Mesenchymal stem cell (in vitro differentiated cells and primary cell): ENCODE results near the gene KLF4.

ENCODE experiments used
- DNase-seq: peaks from one replicate; pipeline ENCODE4 v3.0.0-alpha.2; 2013
- H2AFZ ChIP-seq: one replicate; pipeline ENCODE4 v1.6.1; 2013; ENCODE audit warnings: low read depth, mild to moderate bottlenecking, control low read depth, inconsistent platforms, low read length, moderate library complexity
- H2AK5ac ChIP-seq: 2 replicates; pipeline ENCODE4 v1.6.1; 2013; ENCODE audit warnings: low read length, moderate library complexity, mild to moderate bottlenecking, inconsistent platforms; ENCODE audit not compliant: severe bottlenecking
- H2BK120ac ChIP-seq: one replicate; pipeline ENCODE4 v1.6.1; 2013; ENCODE audit warnings: low read depth, mild to moderate bottlenecking, inconsistent platforms, low read length, moderate library complexity
- H2BK12ac ChIP-seq, 2 experiments: one replicate each; pipeline ENCODE4 v1.6.1; 2013; ENCODE audit warnings: inconsistent platforms in 2 of 2, low read length in 2 of 2, mild to moderate bottlenecking in 2 of 2, moderate library complexity in 2 of 2, control low read depth in 1 of 2
- H2BK15ac ChIP-seq: one replicate; pipeline ENCODE4 v1.6.1; 2013; ENCODE audit warnings: mild to moderate bottlenecking, low read depth, inconsistent platforms; ENCODE audit not compliant: poor library complexity, severe bottlenecking
- H2BK5ac ChIP-seq: 2 replicates; pipeline ENCODE4 v1.6.1; 2013; ENCODE audit warnings: low read depth, mild to moderate bottlenecking, low read length, control low read depth, inconsistent platforms; ENCODE audit not compliant: poor library complexity, severe bottlenecking
- H3K14ac ChIP-seq, 2 experiments: one replicate each; pipeline ENCODE4 v1.6.1; 2013; ENCODE audit warnings: inconsistent platforms in 2 of 2, low read length in 2 of 2, control low read depth in 1 of 2, mild to moderate bottlenecking in 1 of 2, moderate library complexity in 1 of 2
- H3K18ac ChIP-seq, 2 experiments: one replicate each; pipeline ENCODE4 v1.6.1; 2013; ENCODE audit warnings: inconsistent platforms in 2 of 2, low read length in 2 of 2, control low read depth in 1 of 2, low read depth in 1 of 2, mild to moderate bottlenecking in 1 of 2
- H3K23ac ChIP-seq, 2 experiments: one replicate each; pipeline ENCODE4 v1.6.1; 2013; ENCODE audit warnings: inconsistent platforms in 2 of 2, low read length in 2 of 2, mild to moderate bottlenecking in 2 of 2, moderate library complexity in 2 of 2, control low read depth in 1 of 2
- H3K27ac ChIP-seq: 2 replicates; pipeline ENCODE4 v1.5.1; 2013; ENCODE audit warnings: mild to moderate bottlenecking, moderate library complexity, low read length, control low read depth, inconsistent platforms; ENCODE audit not compliant: poor library complexity, severe bottlenecking
- H3K27me3 ChIP-seq, 2 experiments: 2 replicates each; pipeline versions ENCODE4 v1.6.1 to v1.7.0; 2013; ENCODE audit warnings: low read length in 2 of 2, mild to moderate bottlenecking in 2 of 2, moderate library complexity in 2 of 2, control low read depth in 1 of 2, inconsistent platforms in 1 of 2; ENCODE audit not compliant: control insufficient read depth in 1 of 2, insufficient read depth in 1 of 2
- H3K36me3 ChIP-seq, 2 experiments: 2 replicates each; pipeline versions ENCODE4 v1.6.1 to v1.7.0; 2013; ENCODE audit warnings: low read length in 2 of 2, control low read depth in 1 of 2, inconsistent platforms in 1 of 2, low read depth in 1 of 2, mild to moderate bottlenecking in 1 of 2; ENCODE audit not compliant: insufficient read depth in 2 of 2, control insufficient read depth in 1 of 2
- H3K4ac ChIP-seq, 2 experiments: one replicate each; pipeline ENCODE4 v1.6.1; 2013; ENCODE audit warnings: inconsistent platforms in 2 of 2, low read length in 2 of 2, mild to moderate bottlenecking in 2 of 2, moderate library complexity in 2 of 2, control low read depth in 1 of 2, low read depth in 1 of 2
- H3K4me1 ChIP-seq: 2 replicates; pipeline ENCODE4 v1.6.1; 2013; ENCODE audit warnings: low read depth, low read length, control low read depth; ENCODE audit not compliant: control insufficient read depth, insufficient read depth
- H3K4me2 ChIP-seq: 2 replicates; pipeline ENCODE4 v1.6.1; 2013; ENCODE audit warnings: low read length, mild to moderate bottlenecking, inconsistent platforms; ENCODE audit not compliant: poor library complexity, severe bottlenecking
- H3K4me3 ChIP-seq, 2 experiments: 2 replicates each; pipeline versions ENCODE4 v1.5.1 to v1.7.0; 2013; ENCODE audit warnings: low read length in 2 of 2, mild to moderate bottlenecking in 2 of 2, control low read depth in 1 of 2, low read depth in 1 of 2; ENCODE audit not compliant: insufficient read depth in 1 of 2
- H3K79me1 ChIP-seq: replicated peaks from 2 replicates; pipeline ENCODE4 v1.6.1; 2013; ENCODE audit warnings: mild to moderate bottlenecking, control low read depth, low read length, inconsistent platforms; ENCODE audit not compliant: poor library complexity, severe bottlenecking
- H3K9ac ChIP-seq: 2 replicates; pipeline ENCODE4 v1.7.0; 2013; ENCODE audit warnings: mild to moderate bottlenecking, low read length, moderate library complexity
- H3K9me3 ChIP-seq: 2 replicates; pipeline ENCODE4 v1.7.0; 2013; ENCODE audit warnings: mild to moderate bottlenecking, low read length; ENCODE audit not compliant: control insufficient read depth
- H4K8ac ChIP-seq: one replicate; pipeline ENCODE4 v1.6.1; 2013; ENCODE audit warnings: inconsistent platforms, mild to moderate bottlenecking, low read length, moderate library complexity
- H4K91ac ChIP-seq: one replicate; pipeline ENCODE4 v1.6.1; 2013; ENCODE audit warnings: mild to moderate bottlenecking, low read length, inconsistent platforms
- WGBS: methylation state at CpG from one replicate; pipeline ENCODE4 v1.1.7; 2013; ENCODE audit warnings: mixed read lengths; 5-methylcytosine and 5-hydroxymethylcytosine counted together

KLF4 gene

DNA sequence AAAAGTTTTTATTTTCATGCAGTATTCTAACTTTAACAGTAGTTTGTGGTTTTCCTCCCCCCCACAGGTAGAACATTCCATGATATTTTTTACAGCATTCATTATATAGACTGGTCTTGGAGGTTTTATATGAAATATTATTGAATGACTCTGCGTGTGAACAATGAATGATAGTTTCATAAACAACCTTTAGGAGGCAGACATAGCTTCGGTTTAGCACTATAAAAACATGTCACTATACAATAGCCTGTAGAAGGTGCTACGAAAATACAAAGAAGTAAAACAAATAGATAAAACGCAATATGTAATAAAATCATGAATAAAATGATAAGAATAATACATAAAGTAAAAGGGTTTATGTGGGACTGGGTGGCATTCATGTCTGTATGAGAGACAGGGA, 8.5 kb downstream of the KLF4 start:
- H4K8ac ChIP-seq = no peak overlapping the region
- H3K18ac ChIP-seq = no peak overlapping the region
- no peak overlapping the region for H3K4me2 ChIP-seq
- no peaks in the 10 kb centered on the region for H3K79me1 ChIP-seq
- H3K9ac ChIP-seq = peak overlapping the region; percentile 85
- H3K27me3 ChIP-seq = no peaks in the 10 kb centered on the region
- H2BK120ac ChIP-seq = no peak overlapping the region
- DNase-seq = no peak
- no peaks in the 10 kb centered on the region for H3K9me3 ChIP-seq
- H3K4me1 ChIP-seq = peaks cover 3% of the 10 kb centered on the region
- H2BK12ac ChIP-seq = no peak overlapping the region
- no peak overlapping the region for H3K4ac ChIP-seq
- H4K91ac ChIP-seq = no peak overlapping the region
- no peak overlapping the region for H3K27ac ChIP-seq
- H2AFZ ChIP-seq = no peak overlapping the region
- H2BK15ac ChIP-seq = no peak overlapping the region
- no peak overlapping the region for H3K14ac ChIP-seq
- H3K23ac ChIP-seq = no peak overlapping the region
- no CpG with 5 or more reads among the region's 4 CpGs for WGBS
- H3K36me3 ChIP-seq = peaks cover 0 to 29% of the 10 kb centered on the region in 2 experiments
- H2BK5ac ChIP-seq = no peak overlapping the region
- no peak overlapping the region for H2AK5ac ChIP-seq
- peak overlapping the region in 1 of 2 experiments; percentile 59 for H3K4me3 ChIP-seq

DNA sequence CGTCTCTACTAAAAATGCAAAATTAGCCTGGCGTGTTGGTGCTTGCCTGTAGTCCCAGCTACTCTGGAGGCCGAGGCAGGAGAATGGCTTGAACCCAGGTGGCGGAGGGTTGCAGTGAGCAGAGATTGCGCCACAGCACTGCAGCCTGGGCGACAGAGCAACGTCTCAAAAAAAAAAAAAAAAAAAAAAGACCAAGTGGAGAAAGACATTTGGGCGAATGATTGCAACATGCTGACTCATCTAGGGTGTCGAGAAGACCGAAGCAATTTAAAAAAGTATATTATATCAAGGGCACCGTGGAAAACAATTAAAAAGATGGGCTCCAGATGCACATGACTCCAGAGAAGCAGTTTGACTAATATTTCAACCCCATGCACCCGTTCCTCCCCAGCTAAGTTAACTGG, 9.2 kb downstream of the KLF4 start:
- Histone ChIP-seq H2BK15ac (no peak overlapping the region), H3K4me1 (peaks cover 3% of the 10 kb centered on the region), H2AK5ac (no peak overlapping the region), H3K36me3 (peaks cover 0 to 22% of the 10 kb centered on the region in 2 experiments), H3K14ac (no peak overlapping the region), H3K9me3 (no peaks in the 10 kb centered on the region), H3K4ac (no peak overlapping the region), H3K18ac (peak overlapping the region in 1 of 2 experiments; percentile 33), H3K23ac (no peak overlapping the region), H2AFZ (no peak overlapping the region), H3K4me2 (no peak overlapping the region), H4K91ac (no peak overlapping the region), H3K27me3 (no peaks in the 10 kb centered on the region), H3K9ac (peak overlapping the region; percentile 85), H4K8ac (peak overlapping the region; percentile 49), H2BK120ac (no peak overlapping the region), H2BK12ac (peak overlapping the region in 1 of 2 experiments; percentile 82), H2BK5ac (no peak overlapping the region), H3K79me1 (no peaks in the 10 kb centered on the region), H3K27ac (peak overlapping the region; percentile 29), H3K4me3 (peak overlapping the region in 1 of 2 experiments; percentile 59)
- WGBS = 52% methylated on average over 11 of the region's 12 CpGs
- peak; percentile 85 for DNase-seq

DNA sequence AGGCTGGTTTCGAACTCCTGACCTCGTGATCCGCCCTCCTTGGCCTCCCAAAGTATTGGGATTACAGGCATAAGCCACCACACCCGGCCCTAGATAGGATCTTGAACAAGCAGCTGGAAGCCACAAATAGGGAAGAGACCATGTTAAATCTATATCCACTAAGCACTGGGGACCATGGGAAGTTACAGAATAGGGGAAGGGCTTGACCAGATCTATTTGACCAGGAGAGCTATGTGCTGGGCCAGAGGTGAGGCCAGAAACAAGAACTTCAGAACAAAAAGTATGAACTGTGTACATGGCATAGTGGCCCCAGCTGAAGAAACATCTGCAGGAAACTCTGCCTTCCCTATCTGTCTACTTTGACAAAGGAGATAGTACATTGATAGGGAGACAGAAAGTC, 10.8 kb downstream of the KLF4 start:
- no peak overlapping the region for H4K91ac ChIP-seq
- H3K9ac ChIP-seq = no peak overlapping the region
- H2BK12ac ChIP-seq = no peak overlapping the region
- no peak for DNase-seq
- H2BK120ac ChIP-seq = no peak overlapping the region
- H3K4me3 ChIP-seq = no peak overlapping the region
- no peaks in the 10 kb centered on the region for H3K9me3 ChIP-seq
- H3K14ac ChIP-seq = no peak overlapping the region
- no peaks in the 10 kb centered on the region for H3K79me1 ChIP-seq
- no peak overlapping the region for H3K4ac ChIP-seq
- peaks cover 0 to 6% of the 10 kb centered on the region in 2 experiments for H3K36me3 ChIP-seq
- 100% methylated on average over 3 of the region's 4 CpGs for WGBS
- no peak overlapping the region for H2BK5ac ChIP-seq
- H4K8ac ChIP-seq = no peak overlapping the region
- H3K18ac ChIP-seq = no peak overlapping the region
- no peak overlapping the region for H2BK15ac ChIP-seq
- H3K27me3 ChIP-seq = no peaks in the 10 kb centered on the region
- H3K27ac ChIP-seq = no peak overlapping the region
- no peak overlapping the region for H3K23ac ChIP-seq
- peaks cover 3% of the 10 kb centered on the region for H3K4me1 ChIP-seq
- no peak overlapping the region for H3K4me2 ChIP-seq
- no peak overlapping the region for H2AFZ ChIP-seq
- no peak overlapping the region for H2AK5ac ChIP-seq

DNA sequence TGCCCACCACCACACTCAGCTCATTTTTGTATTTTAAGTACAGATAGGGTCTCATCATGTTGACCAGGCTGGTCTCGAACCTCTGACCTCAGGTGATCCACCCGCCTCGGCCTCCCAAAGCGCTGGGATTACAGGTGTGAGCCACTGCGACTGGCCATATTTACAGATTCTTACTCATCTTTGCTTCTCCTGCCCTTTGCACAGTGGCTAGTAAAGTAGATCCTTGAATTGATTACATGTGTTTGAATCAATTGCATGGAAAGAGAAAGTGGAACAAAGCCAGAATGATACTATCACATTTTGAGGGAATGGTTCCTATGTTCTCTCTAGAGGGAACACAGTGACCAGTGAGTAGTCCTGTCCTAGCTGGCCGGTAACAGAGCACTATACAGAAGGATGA, 15.4 kb downstream of the KLF4 start:
- Histone ChIP-seq H3K4me3 (no peak overlapping the region), H3K79me1 (no peaks in the 10 kb centered on the region), H4K91ac (no peak overlapping the region), H3K4ac (no peak overlapping the region), H3K23ac (no peak overlapping the region), H3K9ac (no peak overlapping the region), H3K27me3 (no peaks in the 10 kb centered on the region), H4K8ac (no peak overlapping the region), H3K4me1 (no peaks in the 10 kb centered on the region), H3K18ac (no peak overlapping the region), H3K14ac (no peak overlapping the region), H3K36me3 (no peaks in the 10 kb centered on the region), H3K27ac (no peak overlapping the region), H2BK12ac (no peak overlapping the region), H2BK15ac (no peak overlapping the region), H2BK5ac (no peak overlapping the region), H2BK120ac (no peak overlapping the region), H2AK5ac (no peak overlapping the region), H3K9me3 (no peaks in the 10 kb centered on the region), H3K4me2 (no peak overlapping the region), H2AFZ (no peak overlapping the region)
- no peak for DNase-seq
- WGBS = 93% methylated on average over 6 of the region's 6 CpGs
